AG04450 (cell line): Measurements from ENCODE around the gene OPN5. TPM values are rescaled to one million over a fixed set of nuclear protein-coding genes. Genes with fewer than 3 reads are reported as not detected.

Experiments
- CTCF ChIA-PET: fragments of 300-600, 350-600 bp; formaldehyde crosslinking; extraction: SDS; loops from one replicate; lab custom pipeline; 2022; ENCODE audit warnings: antibody characterized with exemption, inconsistent platforms; lab: Charles Lee
- POLR2A ChIA-PET: fragments of 350-600 bp; formaldehyde crosslinking; extraction: SDS; loops from one replicate; lab custom pipeline; 2021; ENCODE audit warnings: antibody characterized with exemption, inconsistent platforms; lab: Yijun Ruan, JAX
- DNase-seq: peaks from one replicate; pipeline ENCODE4 v3.0.0-alpha.2; 2011; ENCODE audit warnings: low read depth, low spot score
- H3K27ac ChIP-seq: one replicate; pipeline ENCODE4 v1.5.1; 2012; ENCODE audit warnings: low read depth, low read length, control low read depth
- H3K27me3 ChIP-seq: one replicate; pipeline ENCODE4 v1.6.0; 2012; ENCODE audit warnings: low read length; ENCODE audit not compliant: control insufficient read depth, insufficient read depth
- H3K4me3 ChIP-seq: 2 replicates; pipeline ENCODE4 v1.5.1; 2011; ENCODE audit warnings: mild to moderate bottlenecking, low read depth, low read length, control low read depth
- H3K9me3 ChIP-seq: 2 replicates; pipeline ENCODE4 v1.5.1; 2012; ENCODE audit warnings: low read length; ENCODE audit not compliant: control insufficient read depth, insufficient read depth
- CTCF ChIP-seq: IDR thresholded peaks from 2 replicates; pipeline ENCODE4 v1.5.1; 2011; ENCODE audit warnings: low read depth, low read length, control low read depth, inconsistent platforms
- polyA plus RNA-seq: library from polyadenylated mRNA; depleted of rRNA; stranded (reverse); fragments of >200 nt; gene quantifications from 2 replicates; pipeline ENCODE4 v1.2.3, GENCODE V29; 2011

Gene OPN5
- polyA plus RNA-seq, 1 experiment: not detected

- TF ChIP-seq CTCF: no peak
- DNase-seq: no peak
- no peaks in the 10 kb centered on the region for H3K9me3 ChIP-seq
- no peak overlapping the region for H3K27ac ChIP-seq
- ChIA-PET CTCF (no interaction called here), POLR2A (no interaction called here)
- no peaks in the 10 kb centered on the region for H3K27me3 ChIP-seq
- no peak overlapping the region for H3K4me3 ChIP-seq
Measured at GRCh38 chr6:47811443-47811842, 29.6 kb downstream of the OPN5 start.

GRCh38 chr6:47817749-47818148, 35.9 kb downstream of the OPN5 start:
- ChIA-PET CTCF (no interaction called here), POLR2A (no interaction called here)

GRCh38 chr6:47819461-47819860, 37.6 kb downstream of the OPN5 start:
- DNase-seq: no peak
- TF ChIP-seq CTCF: no peak
- no peaks in the 10 kb centered on the region for H3K27me3 ChIP-seq
- ChIA-PET CTCF (interaction anchor here (0.7 kb wide), 1 partner anchor 1177 kb away, joined by 3 read pairs; no protein-coding TSS in a partner anchor), POLR2A (no interaction called here)
- H3K27ac ChIP-seq: no peak overlapping the region
- no peaks in the 10 kb centered on the region for H3K9me3 ChIP-seq
- no peak overlapping the region for H3K4me3 ChIP-seq

More at GRCh38 chr6:47817749-47818148, 35.9 kb downstream of the OPN5 start:
- Histone ChIP-seq H3K4me3 (no peak overlapping the region), H3K27ac (no peak overlapping the region), H3K9me3 (no peaks in the 10 kb centered on the region), H3K27me3 (no peaks in the 10 kb centered on the region)
- DNase-seq: no peak
- TF ChIP-seq CTCF: no peak

- no peak for DNase-seq
- CTCF ChIA-PET: no interaction called here
- POLR2A ChIA-PET: no interaction called here
Measured at GRCh38 chr6:47822856-47823554, 41.2 kb downstream of the OPN5 start.

More at GRCh38 chr6:47822856-47823554, 41.2 kb downstream of the OPN5 start:
- no peak for TF ChIP-seq CTCF
- Histone ChIP-seq H3K27me3 (no peaks in the 10 kb centered on the region), H3K4me3 (no peak overlapping the region), H3K27ac (no peak overlapping the region), H3K9me3 (no peaks in the 10 kb centered on the region)
